Stomach smooth muscle (tissue), 2 donors: Measurements from ENCODE around the gene GRIP2.

ENCODE experiments used
- H3K27ac ChIP-seq: one replicate; pipeline ENCODE4 v1.7.0; 2013; ENCODE audit warnings: mild to moderate bottlenecking, low read length, inconsistent platforms
- H3K27me3 ChIP-seq, 2 donors: one replicate each; pipeline ENCODE4 v1.7.0; 2013; ENCODE audit warnings: low read length in 2 of 2; ENCODE audit not compliant: insufficient read depth in 2 of 2, control insufficient read depth in 1 of 2
- H3K36me3 ChIP-seq, 2 donors: one replicate each; pipeline ENCODE4 v1.7.0; 2013; ENCODE audit warnings: low read length in 2 of 2; ENCODE audit not compliant: control insufficient read depth in 2 of 2, insufficient read depth in 2 of 2
- H3K4me1 ChIP-seq: one replicate; pipeline ENCODE4 v1.7.0; 2013; ENCODE audit warnings: low read length; ENCODE audit not compliant: control insufficient read depth, insufficient read depth
- H3K4me3 ChIP-seq, 2 donors: one replicate each; pipeline ENCODE4 v1.7.0; 2013; ENCODE audit warnings: low read length in 2 of 2
- H3K9ac ChIP-seq, 2 donors: one replicate each; pipeline ENCODE4 v1.7.0; 2013; ENCODE audit warnings: low read length in 2 of 2, mild to moderate bottlenecking in 1 of 2
- H3K9me3 ChIP-seq, 2 donors: one replicate each; pipeline ENCODE4 v1.7.0; 2013; ENCODE audit warnings: low read length in 2 of 2; ENCODE audit not compliant: control insufficient read depth in 2 of 2
- donor health status: healthy.
- donor health status: Pancreatic carcinoma.

The GRIP2 gene

DNA sequence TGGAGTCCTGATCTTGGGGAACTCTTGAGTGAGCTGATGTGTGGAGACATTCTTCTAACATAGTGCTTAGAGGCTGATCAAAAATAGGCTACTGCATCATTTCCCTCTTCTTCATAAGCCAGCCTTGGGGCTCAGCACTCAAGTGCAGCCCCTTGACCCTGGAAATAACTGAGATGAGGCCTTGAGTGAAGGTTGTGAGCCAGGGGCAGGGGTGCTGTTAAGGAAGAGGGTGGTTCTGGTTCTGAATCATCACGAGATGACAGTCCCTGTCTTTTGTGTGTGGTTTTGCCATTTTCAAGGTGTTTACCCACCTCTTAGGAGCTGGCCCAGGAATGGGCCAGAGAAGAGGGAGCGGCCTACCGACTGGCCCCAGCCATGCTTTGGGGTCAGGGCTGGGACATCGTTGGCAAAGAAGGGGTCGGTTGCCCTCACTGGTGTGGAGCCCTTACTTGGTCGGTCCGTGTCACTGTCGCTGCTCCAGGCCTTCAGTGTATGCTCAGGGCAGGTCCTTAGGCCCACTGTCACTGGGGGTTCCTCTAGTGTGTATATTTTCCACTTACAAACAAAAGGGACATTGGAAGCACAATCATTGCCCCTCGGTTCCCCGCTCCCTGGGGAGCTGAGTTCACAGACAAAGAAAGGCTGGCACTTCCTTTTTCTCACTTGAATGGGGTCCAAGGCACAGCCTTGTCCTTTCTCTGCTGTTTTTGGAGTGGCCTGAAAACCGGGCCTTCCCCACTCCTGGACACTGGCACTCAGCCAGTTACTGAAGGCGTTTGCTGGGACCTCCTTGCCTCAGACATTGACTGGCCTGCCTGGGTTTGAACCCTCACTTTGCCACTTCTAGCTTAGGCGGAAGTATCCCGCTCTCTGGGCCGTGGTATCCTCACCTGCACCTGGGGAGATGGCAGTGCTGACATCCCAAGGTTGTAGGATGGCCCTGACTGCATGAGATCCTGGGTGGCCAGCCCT is 91.1 kb downstream of the GRIP2 start:
- H3K36me3 ChIP-seq: peaks cover 5 to 20% of the 10 kb centered on the region in 2 donors

GRCh38 chr3:14448063-14448462 is 92.1 kb downstream of the GRIP2 start:
- Histone ChIP-seq H3K36me3 (peaks cover 5 to 22% of the 10 kb centered on the region in 2 donors), H3K9ac (no peak overlapping the region), H3K4me3 (no peak overlapping the region), H3K27ac (no peak overlapping the region), H3K9me3 (no peaks in the 10 kb centered on the region), H3K27me3 (no peaks in the 10 kb centered on the region), H3K4me1 (peaks cover 18% of the 10 kb centered on the region)

More for the DNA sequence above, 91.1 kb downstream of the GRIP2 start:
- no peaks in the 10 kb centered on the region for H3K27me3 ChIP-seq
- no peak overlapping the region for H3K9ac ChIP-seq
- no peaks in the 10 kb centered on the region for H3K9me3 ChIP-seq
- H3K4me3 ChIP-seq: no peak overlapping the region
- H3K4me1 ChIP-seq: peaks cover 27% of the 10 kb centered on the region
- H3K27ac ChIP-seq: no peak overlapping the region

GRCh38 chr3:14446988-14447570 is 93.1 kb downstream of the GRIP2 start:
- Histone ChIP-seq H3K27me3 (no peaks in the 10 kb centered on the region), H3K9me3 (no peaks in the 10 kb centered on the region), H3K4me3 (no peak overlapping the region), H3K36me3 (peaks cover 5 to 22% of the 10 kb centered on the region in 2 donors), H3K9ac (no peak overlapping the region), H3K4me1 (peaks cover 9% of the 10 kb centered on the region), H3K27ac (no peak overlapping the region)

GRCh38 chr3:14445773-14446172 is 94.4 kb downstream of the GRIP2 start:
- Histone ChIP-seq H3K9ac (no peak overlapping the region), H3K9me3 (no peaks in the 10 kb centered on the region), H3K27ac (no peak overlapping the region), H3K4me3 (no peak overlapping the region), H3K4me1 (peaks cover 4% of the 10 kb centered on the region), H3K27me3 (no peaks in the 10 kb centered on the region), H3K36me3 (peaks cover 5 to 22% of the 10 kb centered on the region in 2 donors)

GRCh38 chr3:14444380-14444779 is 95.8 kb downstream of the GRIP2 start:
- H3K4me1 ChIP-seq: peaks cover 17% of the 10 kb centered on the region
- no peaks in the 10 kb centered on the region for H3K27me3 ChIP-seq
- H3K4me3 ChIP-seq: no peak overlapping the region
- H3K9me3 ChIP-seq: no peaks in the 10 kb centered on the region
- H3K27ac ChIP-seq: no peak overlapping the region
- no peak overlapping the region for H3K9ac ChIP-seq
- peaks cover 5 to 22% of the 10 kb centered on the region in 2 donors for H3K36me3 ChIP-seq

GRCh38 chr3:14441920-14442300 is 98.2 kb downstream of the GRIP2 start:
- peaks cover 25% of the 10 kb centered on the region for H3K4me1 ChIP-seq
- peaks cover 5 to 13% of the 10 kb centered on the region in 2 donors for H3K36me3 ChIP-seq
- H3K27me3 ChIP-seq: no peaks in the 10 kb centered on the region
- H3K9ac ChIP-seq: no peak overlapping the region
- H3K4me3 ChIP-seq: no peak overlapping the region
- no peaks in the 10 kb centered on the region for H3K9me3 ChIP-seq
- no peak overlapping the region for H3K27ac ChIP-seq

GRCh38 chr3:14441240-14441919 is 98.8 kb downstream of the GRIP2 start:
- Histone ChIP-seq H3K4me3 (no peak overlapping the region), H3K4me1 (peaks cover 29% of the 10 kb centered on the region), H3K36me3 (peaks cover 5 to 13% of the 10 kb centered on the region in 2 donors), H3K27ac (no peak overlapping the region), H3K27me3 (no peaks in the 10 kb centered on the region), H3K9ac (no peak overlapping the region), H3K9me3 (no peaks in the 10 kb centered on the region)

- no peak overlapping the region for H3K9ac ChIP-seq
- H3K4me1 ChIP-seq: peaks cover 31% of the 10 kb centered on the region
These were observed 99.5 kb downstream of the GRIP2 start for GRCh38 chr3:14440531-14441239.

GRCh38 chr3:14440168-14440518 is 100.0 kb downstream of the GRIP2 start:
- Histone ChIP-seq H3K4me3 (no peak overlapping the region), H3K4me1 (peaks cover 31% of the 10 kb centered on the region), H3K27me3 (no peaks in the 10 kb centered on the region)

More at GRCh38 chr3:14440531-14441239, 99.5 kb downstream of the GRIP2 start:
- no peak overlapping the region for H3K4me3 ChIP-seq
- no peak overlapping the region for H3K27ac ChIP-seq
- H3K27me3 ChIP-seq: no peaks in the 10 kb centered on the region
- no peaks in the 10 kb centered on the region for H3K9me3 ChIP-seq
- peaks cover 0 to 6% of the 10 kb centered on the region in 2 donors for H3K36me3 ChIP-seq

DNA sequence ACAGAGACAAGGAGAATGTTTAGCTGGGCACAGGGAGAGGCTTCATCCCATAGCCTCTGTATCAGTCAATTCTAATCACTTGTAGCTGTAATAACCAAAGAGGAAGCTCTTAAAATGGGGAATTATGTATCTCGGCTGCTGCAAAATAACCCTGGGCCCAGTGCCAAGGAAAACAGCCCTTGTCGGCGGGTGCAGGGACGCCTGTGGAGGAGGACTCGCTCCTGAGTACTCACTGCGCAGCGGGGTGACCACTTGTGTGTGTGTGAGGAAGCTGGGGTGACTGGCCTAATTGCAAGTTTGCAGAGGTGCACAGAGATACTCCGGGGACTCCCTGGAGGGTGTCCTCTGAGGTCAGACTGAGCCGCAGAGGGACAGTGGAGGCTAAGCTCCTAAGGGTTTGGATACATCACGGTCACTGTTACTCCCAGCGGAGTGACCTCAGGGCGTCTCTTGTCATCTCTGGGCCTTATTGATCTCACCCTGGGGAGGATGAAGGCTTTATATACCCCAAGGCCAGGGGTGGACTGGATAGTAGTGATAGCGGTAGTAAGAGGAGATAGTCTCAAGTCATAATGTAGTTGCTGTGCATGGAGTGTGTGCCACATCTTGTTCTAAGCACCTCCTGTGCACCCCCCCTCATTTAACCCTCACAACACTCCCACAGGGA is 100.5 kb downstream of the GRIP2 start:
- Histone ChIP-seq H3K9ac (no peak overlapping the region), H3K4me1 (peaks cover 36% of the 10 kb centered on the region), H3K27me3 (no peaks in the 10 kb centered on the region), H3K27ac (no peak overlapping the region), H3K4me3 (no peak overlapping the region), H3K36me3 (peaks cover 0 to 2% of the 10 kb centered on the region in 2 donors), H3K9me3 (no peaks in the 10 kb centered on the region)

More at GRCh38 chr3:14440168-14440518, 100.0 kb downstream of the GRIP2 start:
- no peak overlapping the region for H3K27ac ChIP-seq
- H3K36me3 ChIP-seq: peaks cover 0 to 2% of the 10 kb centered on the region in 2 donors
- no peaks in the 10 kb centered on the region for H3K9me3 ChIP-seq
- H3K9ac ChIP-seq: no peak overlapping the region
